Mesenchymal stem cell (in vitro differentiated cells and primary cell): ENCODE results near the gene LYSMD2.

Source experiments
- DNase-seq: peaks from one replicate; pipeline ENCODE4 v3.0.0-alpha.2; 2013
- H2AFZ ChIP-seq: one replicate; pipeline ENCODE4 v1.6.1; 2013; ENCODE audit warnings: low read depth, mild to moderate bottlenecking, control low read depth, inconsistent platforms, low read length, moderate library complexity
- H2AK5ac ChIP-seq: 2 replicates; pipeline ENCODE4 v1.6.1; 2013; ENCODE audit warnings: low read length, moderate library complexity, mild to moderate bottlenecking, inconsistent platforms; ENCODE audit not compliant: severe bottlenecking
- H2BK120ac ChIP-seq: one replicate; pipeline ENCODE4 v1.6.1; 2013; ENCODE audit warnings: low read depth, mild to moderate bottlenecking, inconsistent platforms, low read length, moderate library complexity
- H2BK12ac ChIP-seq, 2 experiments: one replicate each; pipeline ENCODE4 v1.6.1; 2013; ENCODE audit warnings: inconsistent platforms in 2 of 2, low read length in 2 of 2, mild to moderate bottlenecking in 2 of 2, moderate library complexity in 2 of 2, control low read depth in 1 of 2
- H2BK15ac ChIP-seq: one replicate; pipeline ENCODE4 v1.6.1; 2013; ENCODE audit warnings: mild to moderate bottlenecking, low read depth, inconsistent platforms; ENCODE audit not compliant: poor library complexity, severe bottlenecking
- H2BK5ac ChIP-seq: 2 replicates; pipeline ENCODE4 v1.6.1; 2013; ENCODE audit warnings: low read depth, mild to moderate bottlenecking, low read length, control low read depth, inconsistent platforms; ENCODE audit not compliant: poor library complexity, severe bottlenecking
- H3K14ac ChIP-seq, 2 experiments: one replicate each; pipeline ENCODE4 v1.6.1; 2013; ENCODE audit warnings: inconsistent platforms in 2 of 2, low read length in 2 of 2, control low read depth in 1 of 2, mild to moderate bottlenecking in 1 of 2, moderate library complexity in 1 of 2
- H3K18ac ChIP-seq, 2 experiments: one replicate each; pipeline ENCODE4 v1.6.1; 2013; ENCODE audit warnings: inconsistent platforms in 2 of 2, low read length in 2 of 2, control low read depth in 1 of 2, low read depth in 1 of 2, mild to moderate bottlenecking in 1 of 2
- H3K23ac ChIP-seq, 2 experiments: one replicate each; pipeline ENCODE4 v1.6.1; 2013; ENCODE audit warnings: inconsistent platforms in 2 of 2, low read length in 2 of 2, mild to moderate bottlenecking in 2 of 2, moderate library complexity in 2 of 2, control low read depth in 1 of 2
- H3K27ac ChIP-seq: 2 replicates; pipeline ENCODE4 v1.5.1; 2013; ENCODE audit warnings: mild to moderate bottlenecking, moderate library complexity, low read length, control low read depth, inconsistent platforms; ENCODE audit not compliant: poor library complexity, severe bottlenecking
- H3K27me3 ChIP-seq, 2 experiments: 2 replicates each; pipeline versions ENCODE4 v1.6.1 to v1.7.0; 2013; ENCODE audit warnings: low read length in 2 of 2, mild to moderate bottlenecking in 2 of 2, moderate library complexity in 2 of 2, control low read depth in 1 of 2, inconsistent platforms in 1 of 2; ENCODE audit not compliant: control insufficient read depth in 1 of 2, insufficient read depth in 1 of 2
- H3K36me3 ChIP-seq, 2 experiments: 2 replicates each; pipeline versions ENCODE4 v1.6.1 to v1.7.0; 2013; ENCODE audit warnings: low read length in 2 of 2, control low read depth in 1 of 2, inconsistent platforms in 1 of 2, low read depth in 1 of 2, mild to moderate bottlenecking in 1 of 2; ENCODE audit not compliant: insufficient read depth in 2 of 2, control insufficient read depth in 1 of 2
- H3K4ac ChIP-seq, 2 experiments: one replicate each; pipeline ENCODE4 v1.6.1; 2013; ENCODE audit warnings: inconsistent platforms in 2 of 2, low read length in 2 of 2, mild to moderate bottlenecking in 2 of 2, moderate library complexity in 2 of 2, control low read depth in 1 of 2, low read depth in 1 of 2
- H3K4me1 ChIP-seq: 2 replicates; pipeline ENCODE4 v1.6.1; 2013; ENCODE audit warnings: low read depth, low read length, control low read depth; ENCODE audit not compliant: control insufficient read depth, insufficient read depth
- H3K4me2 ChIP-seq: 2 replicates; pipeline ENCODE4 v1.6.1; 2013; ENCODE audit warnings: low read length, mild to moderate bottlenecking, inconsistent platforms; ENCODE audit not compliant: poor library complexity, severe bottlenecking
- H3K4me3 ChIP-seq, 2 experiments: 2 replicates each; pipeline versions ENCODE4 v1.5.1 to v1.7.0; 2013; ENCODE audit warnings: low read length in 2 of 2, mild to moderate bottlenecking in 2 of 2, control low read depth in 1 of 2, low read depth in 1 of 2; ENCODE audit not compliant: insufficient read depth in 1 of 2
- H3K79me1 ChIP-seq: replicated peaks from 2 replicates; pipeline ENCODE4 v1.6.1; 2013; ENCODE audit warnings: mild to moderate bottlenecking, control low read depth, low read length, inconsistent platforms; ENCODE audit not compliant: poor library complexity, severe bottlenecking
- H3K9ac ChIP-seq: 2 replicates; pipeline ENCODE4 v1.7.0; 2013; ENCODE audit warnings: mild to moderate bottlenecking, low read length, moderate library complexity
- H3K9me3 ChIP-seq: 2 replicates; pipeline ENCODE4 v1.7.0; 2013; ENCODE audit warnings: mild to moderate bottlenecking, low read length; ENCODE audit not compliant: control insufficient read depth
- H4K8ac ChIP-seq: one replicate; pipeline ENCODE4 v1.6.1; 2013; ENCODE audit warnings: inconsistent platforms, mild to moderate bottlenecking, low read length, moderate library complexity
- H4K91ac ChIP-seq: one replicate; pipeline ENCODE4 v1.6.1; 2013; ENCODE audit warnings: mild to moderate bottlenecking, low read length, inconsistent platforms
- WGBS: methylation state at CpG from one replicate; pipeline ENCODE4 v1.1.7; 2013; ENCODE audit warnings: mixed read lengths; 5-methylcytosine and 5-hydroxymethylcytosine counted together

The LYSMD2 gene

GRCh38 chr15:51720201-51720995 lies 17.1 kb downstream of the LYSMD2 start:
- Histone ChIP-seq H3K14ac (no peak overlapping the region), H3K27me3 (peaks cover 0 to 3% of the 10 kb centered on the region in 2 experiments), H3K36me3 (peaks cover 0 to 4% of the 10 kb centered on the region in 2 experiments), H3K9me3 (no peaks in the 10 kb centered on the region), H4K8ac (no peak overlapping the region), H3K4me3 (no peak overlapping the region), H2BK15ac (no peak overlapping the region), H3K4ac (no peak overlapping the region), H3K9ac (no peak overlapping the region), H3K79me1 (no peaks in the 10 kb centered on the region), H3K4me1 (no peaks in the 10 kb centered on the region), H3K27ac (no peak overlapping the region), H3K18ac (no peak overlapping the region), H4K91ac (no peak overlapping the region), H2BK12ac (no peak overlapping the region), H2BK120ac (no peak overlapping the region), H2AK5ac (no peak overlapping the region), H3K4me2 (no peak overlapping the region), H3K23ac (no peak overlapping the region), H2AFZ (no peak overlapping the region), H2BK5ac (no peak overlapping the region)
- WGBS: 75% methylated on average over 6 of the region's 8 CpGs
- no peak for DNase-seq

- no peak overlapping the region for H2AFZ ChIP-seq
- H4K91ac ChIP-seq: no peak overlapping the region
- H3K9ac ChIP-seq: no peak overlapping the region
- no peak for DNase-seq
- no peak overlapping the region for H3K14ac ChIP-seq
- H2AK5ac ChIP-seq: no peak overlapping the region
- H3K4me2 ChIP-seq: no peak overlapping the region
- H3K4ac ChIP-seq: no peak overlapping the region
- H4K8ac ChIP-seq: no peak overlapping the region
- H3K27ac ChIP-seq: no peak overlapping the region
- WGBS: 82% methylated on average over 3 of the region's 3 CpGs
- no peak overlapping the region for H3K23ac ChIP-seq
- peaks cover 0 to 4% of the 10 kb centered on the region in 2 experiments for H3K36me3 ChIP-seq
- H3K27me3 ChIP-seq: peaks cover 0 to 16% of the 10 kb centered on the region in 2 experiments
- H2BK15ac ChIP-seq: no peak overlapping the region
- no peak overlapping the region for H3K4me3 ChIP-seq
- H2BK12ac ChIP-seq: no peak overlapping the region
- no peaks in the 10 kb centered on the region for H3K9me3 ChIP-seq
- no peak overlapping the region for H2BK120ac ChIP-seq
- no peaks in the 10 kb centered on the region for H3K4me1 ChIP-seq
- H3K79me1 ChIP-seq: no peaks in the 10 kb centered on the region
- H3K18ac ChIP-seq: no peak overlapping the region
- H2BK5ac ChIP-seq: no peak overlapping the region
These were observed 18.7 kb downstream of the LYSMD2 start for GRCh38 chr15:51718746-51719145.

- 45% methylated on average over 4 of the region's 4 CpGs for WGBS
- no peak overlapping the region for H3K14ac ChIP-seq
These were observed 19.2 kb downstream of the LYSMD2 start for GRCh38 chr15:51718219-51718618.

GRCh38 chr15:51714911-51715310 lies 22.5 kb downstream of the LYSMD2 start:
- Histone ChIP-seq H3K14ac (no peak overlapping the region), H3K9ac (no peak overlapping the region), H2BK12ac (no peak overlapping the region), H3K27ac (no peak overlapping the region), H3K4me1 (no peaks in the 10 kb centered on the region), H3K9me3 (no peaks in the 10 kb centered on the region), H3K79me1 (no peaks in the 10 kb centered on the region), H4K8ac (no peak overlapping the region), H2AFZ (no peak overlapping the region), H3K4me3 (no peak overlapping the region), H4K91ac (no peak overlapping the region), H3K27me3 (peaks cover 6 to 33% of the 10 kb centered on the region in 2 experiments), H2AK5ac (no peak overlapping the region), H3K18ac (no peak overlapping the region), H3K36me3 (no peaks in the 10 kb centered on the region), H2BK15ac (no peak overlapping the region), H3K4me2 (no peak overlapping the region), H3K23ac (no peak overlapping the region), H2BK120ac (no peak overlapping the region), H3K4ac (no peak overlapping the region), H2BK5ac (no peak overlapping the region)
- DNase-seq: no peak
- 100% methylated on average over 1 of the region's 1 CpG for WGBS

More at GRCh38 chr15:51718219-51718618, 19.2 kb downstream of the LYSMD2 start:
- Histone ChIP-seq H3K18ac (no peak overlapping the region), H3K4me1 (no peaks in the 10 kb centered on the region), H3K9ac (no peak overlapping the region), H3K9me3 (no peaks in the 10 kb centered on the region), H2BK5ac (no peak overlapping the region), H3K4me3 (no peak overlapping the region), H2BK15ac (no peak overlapping the region), H3K79me1 (no peaks in the 10 kb centered on the region), H3K36me3 (peaks cover 0 to 4% of the 10 kb centered on the region in 2 experiments), H3K27ac (no peak overlapping the region), H2BK120ac (no peak overlapping the region), H3K27me3 (peaks cover 0 to 20% of the 10 kb centered on the region in 2 experiments), H4K8ac (no peak overlapping the region), H2AFZ (no peak overlapping the region), H2BK12ac (no peak overlapping the region), H2AK5ac (no peak overlapping the region), H4K91ac (no peak overlapping the region), H3K4me2 (no peak overlapping the region), H3K4ac (no peak overlapping the region), H3K23ac (no peak overlapping the region)
- peak; percentile 10 for DNase-seq
